H9 (cell line): Measurements from ENCODE around the gene GPR161. TPM values are rescaled to one million over a fixed set of nuclear protein-coding genes. Genes with fewer than 3 reads are reported as not detected.

ENCODE experiments used
- DNase-seq: peaks from one replicate; pipeline ENCODE4 v3.0.0-alpha.2; 2017
- H2AFZ ChIP-seq: one replicate; pipeline ENCODE4 v1.6.1; 2013; ENCODE audit warnings: mild to moderate bottlenecking, low read length, control low read depth, moderate library complexity
- H2AK5ac ChIP-seq: 2 replicates; pipeline ENCODE4 v1.6.1; 2013; ENCODE audit warnings: low read length, control low read depth, mixed read lengths; ENCODE audit not compliant: insufficient read length
- H2BK120ac ChIP-seq: one replicate; pipeline ENCODE4 v1.6.1; 2013; ENCODE audit warnings: low read depth, mild to moderate bottlenecking, low read length, control low read depth, inconsistent platforms; ENCODE audit not compliant: poor library complexity, severe bottlenecking
- H2BK12ac ChIP-seq: 2 replicates; pipeline ENCODE4 v1.6.1; 2013; ENCODE audit warnings: low read length, control low read depth, mixed read lengths, low read depth; ENCODE audit not compliant: insufficient read length
- H2BK15ac ChIP-seq: 2 replicates; pipeline ENCODE4 v1.6.1; 2013; ENCODE audit warnings: low read depth, low read length, control low read depth
- H2BK20ac ChIP-seq: one replicate; pipeline ENCODE4 v1.6.1; 2013; ENCODE audit warnings: low read depth, mild to moderate bottlenecking, low read length, control low read depth, inconsistent platforms; ENCODE audit not compliant: poor library complexity, severe bottlenecking
- H2BK5ac ChIP-seq: 2 replicates; pipeline ENCODE4 v1.6.1; 2013; ENCODE audit warnings: low read length, control low read depth, mixed read lengths; ENCODE audit not compliant: insufficient read length
- H3K14ac ChIP-seq: 2 replicates; pipeline ENCODE4 v1.6.1; 2013; ENCODE audit warnings: low read length, control low read depth; ENCODE audit not compliant: insufficient read depth
- H3K18ac ChIP-seq: 2 replicates; pipeline ENCODE4 v1.6.1; 2013; ENCODE audit warnings: low read depth, mild to moderate bottlenecking, mixed read lengths, low read length, control low read depth; ENCODE audit not compliant: insufficient read length
- H3K23ac ChIP-seq: 2 replicates; pipeline ENCODE4 v1.6.1; 2013; ENCODE audit warnings: low read length, control low read depth, mixed read lengths, low read depth; ENCODE audit not compliant: insufficient read length
- H3K23me2 ChIP-seq: 2 replicates; pipeline ENCODE4 v1.6.1; 2013; ENCODE audit warnings: low read depth, mild to moderate bottlenecking, mixed read lengths, low read length, control low read depth; ENCODE audit not compliant: insufficient read length, poor library complexity, severe bottlenecking
- H3K27ac ChIP-seq: 2 replicates; pipeline ENCODE4 v1.5.1; 2013; ENCODE audit warnings: low read length, control low read depth, mixed read lengths, low read depth; ENCODE audit not compliant: insufficient read length
- H3K27me3 ChIP-seq: 2 replicates; pipeline ENCODE4 v1.6.1; 2013; ENCODE audit warnings: low read length, control low read depth, inconsistent platforms; ENCODE audit not compliant: insufficient read depth
- H3K4ac ChIP-seq: 2 replicates; pipeline ENCODE4 v1.6.1; 2013; ENCODE audit warnings: low read depth, mild to moderate bottlenecking, control low read depth, inconsistent platforms, low read length, moderate library complexity
- H3K4me1 ChIP-seq: 2 replicates; pipeline ENCODE4 v1.6.1; 2013; ENCODE audit warnings: low read length, control low read depth, inconsistent platforms; ENCODE audit not compliant: insufficient read depth
- H3K4me2 ChIP-seq: 2 replicates; pipeline ENCODE4 v1.6.1; 2013; ENCODE audit warnings: low read length, control low read depth, mixed read lengths; ENCODE audit not compliant: insufficient read length, insufficient read depth
- H3K56ac ChIP-seq: 2 replicates; pipeline ENCODE4 v1.6.1; 2013; ENCODE audit warnings: low read depth, mild to moderate bottlenecking, mixed read lengths, low read length, control low read depth; ENCODE audit not compliant: insufficient read length
- H3K79me1 ChIP-seq: 2 replicates; pipeline ENCODE4 v1.6.1; 2013; ENCODE audit warnings: low read depth, mild to moderate bottlenecking, moderate library complexity, low read length, control low read depth, inconsistent platforms; ENCODE audit not compliant: insufficient read depth, poor library complexity, severe bottlenecking
- H3K79me2 ChIP-seq: 2 replicates; pipeline ENCODE4 v1.6.1; 2013; ENCODE audit warnings: low read length, control low read depth, inconsistent platforms; ENCODE audit not compliant: insufficient read depth
- H3K9ac ChIP-seq: 2 replicates; pipeline ENCODE4 v1.6.1; 2013; ENCODE audit warnings: low read length, control low read depth, mixed read lengths; ENCODE audit not compliant: insufficient read length; ENCODE audit errors: extremely low read depth
- H3K9me3 ChIP-seq: one replicate; pipeline ENCODE4 v1.6.1; 2013; ENCODE audit warnings: low read depth, low read length, inconsistent platforms; ENCODE audit not compliant: control insufficient read depth
- H3T11ph ChIP-seq: one replicate; pipeline ENCODE4 v1.6.1; 2013; ENCODE audit warnings: mild to moderate bottlenecking, low read length, control low read depth, inconsistent platforms
- H4K20me1 ChIP-seq: one replicate; pipeline ENCODE4 v1.6.1; 2013; ENCODE audit not compliant: control insufficient read depth, insufficient read length, insufficient read depth
- H4K5ac ChIP-seq: 2 replicates; pipeline ENCODE4 v1.6.1; 2013; ENCODE audit warnings: low read depth, mild to moderate bottlenecking, mixed read lengths, low read length, control low read depth; ENCODE audit not compliant: insufficient read length
- H4K8ac ChIP-seq: replicated peaks from 2 replicates; pipeline ENCODE4 v1.6.1; 2013; ENCODE audit warnings: low read length, control low read depth, mixed read lengths, low read depth; ENCODE audit not compliant: insufficient read length
- H4K91ac ChIP-seq: 2 replicates; pipeline ENCODE4 v1.6.1; 2013; ENCODE audit warnings: low read depth, mild to moderate bottlenecking, moderate library complexity, mixed read lengths, low read length, control low read depth; ENCODE audit not compliant: insufficient read length
- H3K27ac Mint-ChIP-seq, 3 experiments: 2 replicates in 2 of 3; 3 replicates in 1 of 3; pipeline ENCODE4 v1.8.0; 2020 to 2021; ENCODE audit warnings: mixed read lengths in 3 of 3, mild to moderate bottlenecking in 1 of 3, moderate library complexity in 1 of 3
- H3K27me3 Mint-ChIP-seq: 2 replicates; pipeline ENCODE4 v1.8.0; 2021; ENCODE audit warnings: low read depth, mild to moderate bottlenecking, moderate library complexity, mixed read lengths
- H3K36me3 Mint-ChIP-seq, 3 experiments: 2 replicates in 2 of 3; 3 replicates in 1 of 3; pipeline ENCODE4 v1.8.0; 2020 to 2021; ENCODE audit warnings: low read depth in 3 of 3, mixed read lengths in 3 of 3; ENCODE audit not compliant: insufficient read depth in 1 of 3
- H3K4me1 Mint-ChIP-seq, 2 experiments: 2 replicates each; pipeline ENCODE4 v1.8.0; 2020; ENCODE audit warnings: mixed read lengths in 2 of 2
- H3K4me3 Mint-ChIP-seq, 2 experiments: 2 replicates in 1 of 2; 3 replicates in 1 of 2; pipeline ENCODE4 v1.8.0; 2020 to 2021; ENCODE audit warnings: mild to moderate bottlenecking in 2 of 2, mixed read lengths in 2 of 2, moderate library complexity in 1 of 2
- H3K9me3 Mint-ChIP-seq, 2 experiments: 2 replicates in 1 of 2; 3 replicates in 1 of 2; pipeline ENCODE4 v1.8.0; 2020; ENCODE audit warnings: mild to moderate bottlenecking in 2 of 2, mixed read lengths in 2 of 2, moderate library complexity in 1 of 2
- CTCF ChIP-seq: fragments of 200-600 bp; sonication (generic); conservative IDR thresholded peaks from 3 replicates; pipeline ENCODE4 v1.8.0; 2021; ENCODE audit warnings: antibody characterized with exemption, mild to moderate bottlenecking
- WGBS: extraction: QIAGEN DNeasy Blood & Tissue Kit; methylation state at CpG from one replicate; pipeline ENCODE4 v1.1.7; 2013; ENCODE audit warnings: missing lambda C conversion rate, low lambda C conversion rate, mixed read lengths; ENCODE audit not compliant: insufficient read length; ENCODE audit errors: extremely low coverage; 5-methylcytosine and 5-hydroxymethylcytosine counted together
- total RNA-seq: library from RNA; stranded (reverse); gene quantifications from 2 replicates; pipeline ENCODE4 v1.2.1, GENCODE V29; 2021

GPR161 gene
- total RNA-seq, 1 experiment from 2014 or later, result 10.6 TPM

DNA sequence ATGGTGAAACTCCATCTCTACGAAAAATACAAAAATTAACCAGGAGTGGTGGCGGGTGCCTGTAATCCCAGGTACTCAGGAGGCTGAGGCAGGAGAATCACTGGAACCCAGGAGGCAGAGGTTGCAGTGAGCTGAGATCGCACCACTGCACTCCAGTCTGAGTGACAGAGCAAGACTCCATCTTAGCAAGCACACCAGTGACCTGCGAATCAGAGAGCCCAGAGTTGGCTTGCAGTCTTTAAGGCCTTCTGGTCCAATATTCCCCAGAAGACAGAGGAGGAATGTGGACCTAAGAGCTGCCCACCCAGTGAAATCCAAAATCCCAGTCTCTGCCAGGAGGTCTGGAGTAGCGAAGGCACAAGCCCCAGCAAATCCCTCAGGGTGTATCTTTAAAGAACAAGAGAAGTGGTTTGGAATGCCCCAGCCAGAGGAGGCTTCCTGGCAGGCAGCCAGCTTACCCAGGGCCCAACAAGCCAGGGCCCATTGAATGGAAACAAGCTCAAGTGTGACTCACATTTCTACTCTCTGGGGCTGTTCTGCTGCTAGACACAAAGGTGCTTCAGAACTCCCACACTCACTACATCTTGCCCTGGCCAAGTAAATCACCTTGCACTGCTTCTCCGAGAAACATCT is 23.9 kb downstream of the GPR161 start:
- no CpG with 5 or more reads among the region's 6 CpGs for WGBS
- no peaks in the 10 kb centered on the region for H3K27me3 Mint-ChIP-seq

More for the DNA sequence above, 23.9 kb downstream of the GPR161 start:
- Histone ChIP-seq H3K9ac (no peak overlapping the region), H4K91ac (no peak overlapping the region), H2AFZ (no peak overlapping the region), H3K79me2 (no peaks in the 10 kb centered on the region), H3K18ac (no peak overlapping the region), H2BK120ac (no peak overlapping the region), H3K27me3 (no peaks in the 10 kb centered on the region), H2BK12ac (no peak overlapping the region), H3K56ac (no peak overlapping the region), H4K8ac (no peak overlapping the region), H2BK5ac (no peak overlapping the region), H3K23ac (no peak overlapping the region), H3T11ph (no peak overlapping the region), H3K23me2 (no peaks in the 10 kb centered on the region), H4K5ac (no peak overlapping the region), H2AK5ac (no peak overlapping the region), H3K4me1 (peaks cover 2% of the 10 kb centered on the region; the same call in 1 of the 2 replicates), H2BK20ac (no peak overlapping the region), H3K4ac (no peak overlapping the region), H3K14ac (no peak overlapping the region), H2BK15ac (no peak overlapping the region), H3K27ac (no peak overlapping the region), H3K4me2 (no peak overlapping the region), H3K9me3 (no peaks in the 10 kb centered on the region), H3K79me1 (peaks cover 3% of the 10 kb centered on the region), H4K20me1 (no peaks in the 10 kb centered on the region)
- H3K27ac Mint-ChIP-seq, result peak overlapping the region in 1 of 3 experiments; percentile 6; a peak in 2 of 7 replicates
- no peak overlapping the region for H3K4me3 Mint-ChIP-seq
- H3K4me1 Mint-ChIP-seq, result peaks cover 15 to 23% of the 10 kb centered on the region in 2 experiments
- peaks cover 2 to 7% (median 6%) of the 10 kb centered on the region in 3 experiments; a peak in 4 of 7 replicates for H3K36me3 Mint-ChIP-seq
- DNase-seq, result no peak
- no peak for TF ChIP-seq CTCF
- H3K9me3 Mint-ChIP-seq, result no peaks in the 10 kb centered on the region
